Measurements from ENCODE around the gene RAI1.

RAI1 gene

DNA sequence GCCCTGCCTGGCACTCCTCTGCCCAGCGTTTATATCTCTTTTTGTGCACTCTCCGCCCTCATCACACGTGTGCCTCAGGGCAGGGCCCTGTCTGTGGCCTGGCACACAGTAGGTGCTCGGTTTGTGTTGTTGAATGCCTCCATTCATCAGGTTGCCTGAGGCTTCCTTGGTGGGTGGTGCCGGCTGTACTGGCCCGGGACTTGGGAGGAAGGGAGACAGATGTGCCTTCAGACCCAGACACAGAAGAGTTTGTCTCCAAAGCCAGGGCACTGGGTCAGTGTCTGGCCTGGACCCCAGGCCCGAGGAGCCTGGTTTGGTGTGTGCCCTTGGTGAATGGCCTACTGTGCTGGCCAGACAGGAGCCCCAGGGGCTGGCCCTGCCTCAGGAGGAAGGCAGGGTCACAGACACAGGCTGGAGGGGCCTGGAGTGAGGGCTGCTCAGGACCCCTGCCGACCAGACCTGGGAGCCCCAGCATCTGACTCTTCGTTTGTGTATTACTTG, 71.6 kb downstream of the RAI1 start:
- H3K27ac ChIP-seq = peak overlapping the region; percentile 69 to 77
- peaks cover 0 to 37% (median 36%) of the 10 kb centered on the region in 4 donors for H3K4me1 ChIP-seq
- peak overlapping the region; percentile 51 to 52 for H3K4me3 ChIP-seq
- TF ChIP-seq, protein P1, sequence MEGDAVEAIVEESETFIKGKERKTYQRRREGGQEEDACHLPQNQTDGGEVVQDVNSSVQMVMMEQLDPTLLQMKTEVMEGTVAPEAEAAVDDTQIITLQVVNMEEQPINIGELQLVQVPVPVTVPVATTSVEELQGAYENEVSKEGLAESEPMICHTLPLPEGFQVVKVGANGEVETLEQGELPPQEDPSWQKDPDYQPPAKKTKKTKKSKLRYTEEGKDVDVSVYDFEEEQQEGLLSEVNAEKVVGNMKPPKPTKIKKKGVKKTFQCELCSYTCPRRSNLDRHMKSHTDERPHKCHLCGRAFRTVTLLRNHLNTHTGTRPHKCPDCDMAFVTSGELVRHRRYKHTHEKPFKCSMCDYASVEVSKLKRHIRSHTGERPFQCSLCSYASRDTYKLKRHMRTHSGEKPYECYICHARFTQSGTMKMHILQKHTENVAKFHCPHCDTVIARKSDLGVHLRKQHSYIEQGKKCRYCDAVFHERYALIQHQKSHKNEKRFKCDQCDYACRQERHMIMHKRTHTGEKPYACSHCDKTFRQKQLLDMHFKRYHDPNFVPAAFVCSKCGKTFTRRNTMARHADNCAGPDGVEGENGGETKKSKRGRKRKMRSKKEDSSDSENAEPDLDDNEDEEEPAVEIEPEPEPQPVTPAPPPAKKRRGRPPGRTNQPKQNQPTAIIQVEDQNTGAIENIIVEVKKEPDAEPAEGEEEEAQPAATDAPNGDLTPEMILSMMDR (IDR thresholded peaks at IDR 0.05) = no peak
- DNase-seq = no peak
- intact Hi-C loops (cut with DNase I; ENCODE audit: low total_unique reads) = loop anchor here (2.0 kb wide), 1 partner anchor 26 kb away; no protein-coding TSS in a partner anchor
- H3K27me3 ChIP-seq = no peaks in the 10 kb centered on the region
- no peaks in the 10 kb centered on the region for H3K9me3 ChIP-seq
- H3K36me3 ChIP-seq = no peaks in the 10 kb centered on the region

DNA sequence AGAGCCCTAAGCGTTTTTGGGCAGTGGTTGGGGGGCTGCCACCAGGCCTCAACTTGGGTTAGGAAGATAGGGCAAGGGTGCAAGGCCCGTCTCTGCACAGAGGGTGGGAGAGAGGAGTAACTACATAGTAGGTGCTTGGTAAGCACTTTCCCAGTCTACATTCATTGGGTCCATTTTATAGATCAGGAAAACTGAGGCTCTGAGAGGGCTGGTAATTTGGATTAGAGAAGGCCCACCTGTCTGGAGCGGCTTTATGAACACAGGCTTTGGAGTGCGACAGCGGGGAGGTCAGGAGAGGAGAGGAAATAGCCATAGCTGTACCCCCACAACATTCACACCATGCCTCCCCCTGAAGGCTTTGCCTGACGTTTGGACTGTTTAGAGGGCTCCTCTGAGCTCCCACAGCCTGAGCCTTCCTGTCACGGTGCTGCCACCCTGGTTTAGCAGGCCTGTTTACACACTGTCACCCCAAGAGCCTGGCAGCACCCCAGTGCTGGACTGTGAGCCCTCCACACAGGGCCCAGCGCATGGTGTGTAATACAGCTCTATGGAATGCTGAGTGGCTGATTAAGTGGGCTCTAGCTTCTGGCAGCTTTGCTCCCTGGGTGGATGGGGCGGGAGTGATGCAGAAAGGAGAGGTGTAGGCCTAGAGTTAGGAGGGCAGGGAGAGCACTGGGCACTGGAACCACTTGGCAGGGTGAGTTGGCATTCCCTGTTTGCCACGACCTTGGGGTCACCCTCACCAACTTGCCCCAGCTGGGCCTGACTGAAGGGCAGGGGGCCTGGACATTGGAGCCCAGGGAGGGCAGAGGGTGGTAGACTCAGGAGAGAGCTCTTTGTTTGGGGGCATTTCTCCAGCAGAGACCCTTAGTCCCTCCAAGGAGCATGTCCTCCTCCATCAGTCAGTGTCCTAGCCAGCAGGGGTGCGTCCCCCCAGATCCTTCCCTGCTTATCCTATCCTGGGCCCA, 73.7 kb downstream of the RAI1 start:
- H3K36me3 ChIP-seq = no peaks in the 10 kb centered on the region
- H3K27me3 ChIP-seq = no peaks in the 10 kb centered on the region
- H3K9me3 ChIP-seq = no peaks in the 10 kb centered on the region
- H3K4me1 ChIP-seq = peaks cover 0 to 22% (median 20%) of the 10 kb centered on the region in 4 donors
- H3K27ac ChIP-seq = no peak overlapping the region
- TF ChIP-seq, protein P1 (IDR thresholded peaks at IDR 0.05) = no peak
- no peak for DNase-seq
- no peak overlapping the region for H3K4me3 ChIP-seq
- intact Hi-C loops (cut with DNase I; ENCODE audit: low total_unique reads) = no loop called here

DNA sequence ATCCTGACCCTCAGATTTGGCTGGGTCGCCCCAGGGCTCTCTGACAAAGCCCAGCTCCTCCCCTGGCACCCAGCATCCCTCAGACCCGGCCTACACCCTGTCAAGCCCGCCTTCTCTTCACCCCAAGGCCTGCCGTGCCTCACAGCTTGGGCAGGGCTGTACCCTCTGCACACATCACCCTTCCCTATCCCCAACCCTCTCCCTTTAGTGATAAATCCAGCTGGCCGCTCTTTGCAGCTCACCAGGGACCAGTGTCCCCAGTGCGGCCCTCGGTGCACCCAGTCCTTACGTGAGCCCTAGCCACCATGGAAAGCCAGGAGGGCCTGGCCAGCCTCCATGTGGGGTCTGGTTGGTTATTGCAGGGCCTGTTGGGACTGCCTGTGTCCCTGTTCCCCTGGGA, 74.5 kb downstream of the RAI1 start:
- peaks cover 0 to 22% (median 18%) of the 10 kb centered on the region in 4 donors for H3K4me1 ChIP-seq
- no peaks in the 10 kb centered on the region for H3K27me3 ChIP-seq
- no peak overlapping the region for H3K4me3 ChIP-seq
- H3K27ac ChIP-seq = no peak overlapping the region
- no peak for DNase-seq
- intact Hi-C loops (cut with DNase I; ENCODE audit: low total_unique reads) = no loop called here
- no peaks in the 10 kb centered on the region for H3K36me3 ChIP-seq
- H3K9me3 ChIP-seq = no peaks in the 10 kb centered on the region
- TF ChIP-seq, protein P1 (IDR thresholded peaks at IDR 0.05) = no peak

DNA sequence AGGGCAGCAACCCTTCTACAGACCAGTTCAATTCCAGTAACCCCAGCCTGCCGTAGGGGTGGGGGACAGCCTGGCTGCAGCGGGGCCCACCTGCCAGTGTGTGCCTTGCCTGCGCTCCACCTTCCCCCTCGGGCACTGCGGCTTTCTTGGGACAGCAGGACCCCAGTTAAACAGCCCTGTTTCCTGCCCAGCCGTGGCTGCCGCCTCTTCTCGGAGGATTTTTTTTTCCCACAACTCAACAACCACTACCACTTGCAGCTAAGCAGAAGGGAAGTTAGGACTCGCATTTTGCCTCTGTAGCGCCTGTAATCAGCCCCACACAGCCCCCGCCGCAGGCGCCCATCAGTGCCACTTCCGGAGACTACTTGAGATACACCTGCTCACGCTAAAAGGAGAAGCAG, 76.1 kb downstream of the RAI1 start:
- Histone ChIP-seq H3K4me1 (peaks cover 0 to 11% (median 9%) of the 10 kb centered on the region in 4 donors), H3K9me3 (no peaks in the 10 kb centered on the region), H3K36me3 (no peaks in the 10 kb centered on the region), H3K27me3 (no peaks in the 10 kb centered on the region), H3K4me3 (no peak overlapping the region), H3K27ac (no peak overlapping the region)
- DNase-seq = no peak
- intact Hi-C loops (cut with DNase I; ENCODE audit: low total_unique reads) = no loop called here
- TF ChIP-seq, protein P1 (IDR thresholded peaks at IDR 0.05) = no peak

DNA sequence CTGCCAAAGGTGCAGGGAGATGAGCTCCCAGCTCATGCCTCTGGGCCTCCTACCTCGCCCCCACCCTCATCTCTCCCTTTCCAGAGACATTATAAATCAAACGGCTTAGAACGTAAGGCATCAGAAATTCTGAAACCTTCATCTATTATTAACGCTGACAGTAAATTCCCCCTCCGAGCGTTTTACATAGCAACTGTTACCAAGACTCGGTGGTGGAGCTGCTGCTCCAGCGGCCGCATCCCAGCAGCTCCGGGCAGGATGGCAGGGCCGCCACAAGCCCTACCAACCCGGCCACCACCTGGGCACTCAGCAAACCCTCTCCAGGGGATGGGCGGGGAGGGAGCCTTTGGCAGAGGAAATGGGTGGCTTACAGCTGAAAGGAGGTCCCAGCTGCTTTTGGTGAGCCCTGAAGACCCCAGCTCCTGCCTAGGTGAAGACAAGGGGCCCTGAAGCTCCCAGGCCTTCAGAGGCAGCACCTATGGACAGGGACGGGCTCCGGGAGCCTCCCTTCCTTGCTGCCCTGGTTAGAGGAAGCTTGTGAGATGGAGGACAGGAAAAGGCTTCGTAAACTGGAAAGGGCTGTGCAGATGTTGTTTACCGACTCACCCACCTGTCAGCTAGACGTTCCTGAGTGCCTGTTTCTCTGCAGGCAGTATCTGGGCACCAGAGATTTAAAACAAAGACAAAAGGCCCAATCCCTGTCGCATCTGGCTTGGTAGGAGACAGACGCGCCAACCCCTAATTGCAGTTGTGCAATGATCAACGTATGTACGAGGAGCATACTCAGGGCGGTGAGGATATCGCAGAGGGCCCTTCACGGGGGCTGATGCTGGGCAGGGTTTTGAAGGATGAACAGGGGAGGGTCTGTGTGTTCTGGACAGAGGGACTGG, 76.9 kb downstream of the RAI1 start:
- Histone ChIP-seq H3K4me3 (no peak overlapping the region), H3K4me1 (peaks cover 0 to 3% (median under 1%) of the 10 kb centered on the region in 4 donors), H3K36me3 (no peaks in the 10 kb centered on the region), H3K27ac (no peak overlapping the region), H3K27me3 (no peaks in the 10 kb centered on the region), H3K9me3 (no peaks in the 10 kb centered on the region)
- TF ChIP-seq, protein P1 (IDR thresholded peaks at IDR 0.05) = no peak
- intact Hi-C loops (cut with DNase I; ENCODE audit: low total_unique reads) = no loop called here
- no peak for DNase-seq

All from tibial artery (tissue), 4 donors.